IMR-90 (cell line): Measurements from ENCODE around the gene TOR1A. TPM values are rescaled to one million over a fixed set of nuclear protein-coding genes. Genes with fewer than 3 reads are reported as not detected.

Experiments used
- ATAC-seq: fragments of 200-7000 bp; cut with Tn5 transposase; 2 replicates; pipeline ENCODE4 v1.9.1; 2020; ENCODE audit warnings: low read depth, mild to moderate bottlenecking, moderate library complexity
- BruUV-seq: library from RNA; stranded (reverse); fragments of 400-500 nt; replicated peaks from 2 replicates; lab custom pipeline; 2021; lab: Mats Ljungman, UMichigan
- CTCF ChIA-PET: fragments of 300-600 bp; formaldehyde crosslinking; extraction: SDS; loops from one replicate; lab custom pipeline; 2021; ENCODE audit warnings: antibody characterized with exemption; lab: Yijun Ruan, JAX
- POLR2A ChIA-PET: fragments of 300-600 bp; sonication (Branson Sonifier 250); formaldehyde crosslinking; loops from one replicate; lab custom pipeline; 2022; ENCODE audit warnings: antibody characterized with exemption; ENCODE audit not compliant: unreplicated experiment; lab: Charles Lee
- DNase-seq: peaks from one replicate; pipeline ENCODE4 v3.0.0; 2013
- H2AFZ ChIP-seq: replicated peaks from 2 replicates; pipeline ENCODE3; 2013; ENCODE audit warnings: low read length, mild to moderate bottlenecking; ENCODE audit not compliant: poor library complexity
- H2AK5ac ChIP-seq: 2 replicates; pipeline ENCODE4 v1.6.1; 2013; ENCODE audit warnings: low read depth, low read length, inconsistent platforms
- H2AK9ac ChIP-seq: replicated peaks from 2 replicates; pipeline ENCODE3; 2013; ENCODE audit warnings: mild to moderate bottlenecking, low read depth, low read length, moderate library complexity; ENCODE audit not compliant: poor library complexity
- H2BK120ac ChIP-seq: 2 replicates; pipeline ENCODE4 v1.6.1; 2013; ENCODE audit warnings: low read depth, low read length, inconsistent platforms
- H2BK15ac ChIP-seq: 3 replicates; pipeline ENCODE4 v1.6.1; 2013; ENCODE audit warnings: low read depth, low read length, inconsistent platforms
- H2BK20ac ChIP-seq: 2 replicates; pipeline ENCODE4 v1.6.1; 2013; ENCODE audit warnings: low read depth, mild to moderate bottlenecking, inconsistent platforms, low read length, moderate library complexity
- H2BK5ac ChIP-seq: 2 replicates; pipeline ENCODE4 v1.6.1; 2013; ENCODE audit warnings: mild to moderate bottlenecking, low read depth, low read length, inconsistent platforms; ENCODE audit not compliant: poor library complexity, severe bottlenecking
- H3K14ac ChIP-seq: replicated peaks from 2 replicates; pipeline ENCODE4 v1.6.1; 2013; ENCODE audit warnings: low read depth, low read length, inconsistent platforms
- H3K18ac ChIP-seq: 2 replicates; pipeline ENCODE4 v1.6.1; 2013; ENCODE audit warnings: low read depth, low read length, control low read depth
- H3K23ac ChIP-seq: 2 replicates; pipeline ENCODE4 v1.6.1; 2013; ENCODE audit warnings: low read depth, low read length, inconsistent platforms
- H3K27ac ChIP-seq: 2 replicates; pipeline ENCODE4 v1.5.1; 2013; ENCODE audit warnings: mild to moderate bottlenecking, control low read depth, low read length; ENCODE audit not compliant: insufficient read depth
- H3K27me3 ChIP-seq: 2 replicates; pipeline ENCODE4 v1.6.1; 2013; ENCODE audit warnings: low read length; ENCODE audit not compliant: control insufficient read depth, insufficient read depth
- H3K36me3 ChIP-seq: 2 replicates; pipeline ENCODE4 v1.6.1; 2013; ENCODE audit warnings: low read length, mixed read lengths; ENCODE audit not compliant: control insufficient read depth, insufficient read depth
- H3K4ac ChIP-seq: 2 replicates; pipeline ENCODE4 v1.6.1; 2013; ENCODE audit warnings: low read depth, low read length, inconsistent platforms
- H3K4me1 ChIP-seq: 2 replicates; pipeline ENCODE4 v1.6.1; 2013; ENCODE audit warnings: low read length, mixed read lengths; ENCODE audit not compliant: control insufficient read depth, insufficient read depth
- H3K4me2 ChIP-seq: 2 replicates; pipeline ENCODE4 v1.6.1; 2013; ENCODE audit warnings: low read depth, mild to moderate bottlenecking, control low read depth, low read length, moderate library complexity
- H3K4me3 ChIP-seq: 2 replicates; pipeline ENCODE4 v1.5.1; 2013; ENCODE audit warnings: low read depth, mild to moderate bottlenecking, control low read depth, low read length, moderate library complexity; ENCODE audit not compliant: insufficient read depth
- H3K56ac ChIP-seq: 2 replicates; pipeline ENCODE4 v1.6.1; 2013; ENCODE audit warnings: low read length, inconsistent platforms; ENCODE audit not compliant: insufficient read depth; ENCODE audit errors: extremely low read depth
- H3K79me1 ChIP-seq, 2 experiments: 2 replicates each; pipeline ENCODE4 v1.6.1; 2013; ENCODE audit warnings: low read length in 2 of 2, inconsistent platforms in 1 of 2, low read depth in 1 of 2
- H3K9ac ChIP-seq: 2 replicates; pipeline ENCODE4 v1.6.1; 2013; ENCODE audit warnings: low read depth, low read length, control low read depth
- H3K9me1 ChIP-seq: 2 replicates; pipeline ENCODE4 v1.6.1; 2013; ENCODE audit warnings: low read length, inconsistent platforms; ENCODE audit not compliant: insufficient read depth
- H3K9me3 ChIP-seq: 2 replicates; pipeline ENCODE4 v1.6.1; 2013; ENCODE audit warnings: low read length; ENCODE audit not compliant: control insufficient read depth, insufficient read depth
- H4K20me1 ChIP-seq: 2 replicates; pipeline ENCODE4 v1.6.1; 2013; ENCODE audit warnings: low read length, inconsistent platforms; ENCODE audit not compliant: insufficient read depth
- H4K5ac ChIP-seq: 2 replicates; pipeline ENCODE4 v1.6.1; 2013; ENCODE audit warnings: mild to moderate bottlenecking, low read depth, low read length, control low read depth
- H4K8ac ChIP-seq, 2 experiments: 2 replicates each; pipeline ENCODE4 v1.6.1; 2013; ENCODE audit warnings: low read depth in 2 of 2, low read length in 2 of 2, control low read depth in 1 of 2, inconsistent platforms in 1 of 2
- H4K91ac ChIP-seq: 2 replicates; pipeline ENCODE4 v1.6.1; 2013; ENCODE audit warnings: low read depth, low read length, inconsistent platforms; ENCODE audit not compliant: insufficient read depth
- BHLHE40 ChIP-seq: fragments of 150-350 bp; IDR thresholded peaks from 2 replicates; pipeline ENCODE4 v1.6.1; 2016; ENCODE audit warnings: mild to moderate bottlenecking, low read depth, low read length
- CEBPB ChIP-seq: IDR thresholded peaks from 2 replicates; pipeline ENCODE4 v1.6.1; 2012; ENCODE audit warnings: low read depth, low read length, improper control_type of control experiment
- ELK1 ChIP-seq: fragments of 150-350 bp; IDR thresholded peaks from 2 replicates; pipeline ENCODE4 v1.6.1; 2016; ENCODE audit warnings: low read depth, mild to moderate bottlenecking, low read length, moderate library complexity, borderline replicate concordance
- MAFK ChIP-seq: IDR thresholded peaks from 2 replicates; pipeline ENCODE4 v1.6.1; 2012; ENCODE audit warnings: low read depth, low read length, improper control_type of control experiment
- MAZ ChIP-seq: IDR thresholded peaks from 2 replicates; pipeline ENCODE4 v1.6.1; 2012; ENCODE audit warnings: low read depth, mild to moderate bottlenecking, low read length, improper control_type of control experiment, moderate library complexity, borderline replicate concordance
- MXI1 ChIP-seq: IDR thresholded peaks from 2 replicates; pipeline ENCODE4 v1.6.1; 2012; ENCODE audit warnings: low read depth, mild to moderate bottlenecking, low read length, moderate library complexity, borderline replicate concordance
- NFE2L2 ChIP-seq: fragments of 150-350 bp; IDR thresholded peaks from 2 replicates; pipeline ENCODE4 v1.6.1; 2016; ENCODE audit warnings: low read depth, mild to moderate bottlenecking, low read length
- POLR2A ChIP-seq: IDR thresholded peaks from 2 replicates; pipeline ENCODE4 v1.6.1; 2012; ENCODE audit warnings: mild to moderate bottlenecking, low read depth, low read length
- RAD21 ChIP-seq: IDR thresholded peaks from 2 replicates; pipeline ENCODE4 v1.6.1; 2012; ENCODE audit warnings: low read length, improper control_type of control experiment
- SMC3 ChIP-seq: fragments of 150-350 bp; IDR thresholded peaks from 2 replicates; pipeline ENCODE4 v1.6.1; 2016; ENCODE audit warnings: low read depth, mild to moderate bottlenecking, antibody characterized with exemption, low read length, moderate library complexity
- WGBS, 2 experiments: methylation state at CpG; one replicate each; pipeline versions ENCODE4 v1.1.5 to v1.1.7; 2013; ENCODE audit warnings: missing lambda C conversion rate in 2 of 2; ENCODE audit not compliant: insufficient read length in 1 of 2; ENCODE audit errors: extremely low coverage in 2 of 2; 5-methylcytosine and 5-hydroxymethylcytosine counted together
- dilution Hi-C: fragments of 300-500 bp; cut with HindIII; formaldehyde crosslinking; loops from one replicate; pipeline ENCODE4 v1.14.3; 2018; ENCODE audit warnings: low sequenced_read_pairs; ENCODE audit not compliant: unreplicated experiment
- in situ Hi-C: fragments of 300-500 bp; cut with MboI; formaldehyde crosslinking; loops from 3 replicates; pipeline ENCODE4 v1.14.3; 2019; ENCODE audit warnings: low sequenced_read_pairs, inconsistent platforms, mixed read lengths
- intact Hi-C: fragments of 100-400 bp; cut with micrococcal nuclease; formaldehyde crosslinking; loops from 2 replicates; pipeline ENCODE4 v1.10.0; 2022
- polyA plus RNA-seq, 3 experiments: library from polyadenylated mRNA; depleted of rRNA; stranded (reverse); fragments of >200 nt; gene quantifications; 2 replicates each; pipeline ENCODE4 v1.2.3, GENCODE V29; 2012; ENCODE audit warnings: low replicate concordance in 1 of 3
- total RNA-seq: library from RNA; depleted of rRNA; stranded (reverse); fragments of >200 nt; gene quantifications from 2 replicates; pipeline ENCODE4 v1.2.3, GENCODE V29; 2012

TOR1A gene
- total and polyA plus RNA-seq, 2 of the 4 experiments (the other 2 are of a cell fraction) = 27.1 to 74.2 TPM

GRCh38 chr9:129851821-129852220 lies 27.9 kb upstream of the TOR1A start:
- Histone ChIP-seq H3K27me3 (no peaks in the 10 kb centered on the region), H4K91ac (no peak overlapping the region), H3K56ac (no peak overlapping the region), H2BK5ac (no peak overlapping the region), H3K27ac (no peak overlapping the region), H4K8ac (no peak overlapping the region), H3K4me3 (no peak overlapping the region), H2AFZ (no peak overlapping the region), H3K36me3 (peaks cover 35% of the 10 kb centered on the region), H3K14ac (no peak overlapping the region), H2AK9ac (no peak overlapping the region), H3K4me2 (no peak overlapping the region), H2BK20ac (no peak overlapping the region), H2AK5ac (no peak overlapping the region), H3K79me1 (0 out of 4 replicates have a peak, but pooled peaks cover 0 to 3% of the 10 kb centered on the region in 2 experiments), H3K9ac (no peak overlapping the region), H3K9me3 (no peaks in the 10 kb centered on the region), H3K9me1 (peaks cover 3% of the 10 kb centered on the region; the same call in 1 of the 2 replicates), H3K4me1 (no peaks in the 10 kb centered on the region), H3K4ac (no peak overlapping the region), H3K23ac (no peak overlapping the region), H4K20me1 (peaks cover 4% of the 10 kb centered on the region; the same call in 1 of the 2 replicates), H2BK120ac (no peak overlapping the region), H2BK15ac (no peak overlapping the region), H3K18ac (no peak overlapping the region), H4K5ac (no peak overlapping the region)
- intact Hi-C loops = no loop called here
- in situ Hi-C loops = no loop called here
- no peak for DNase-seq
- BruUV-seq = no TSS peak
- TF ChIP-seq SMC3 = no peak
- TF ChIP-seq MAFK = no peak
- no peak for TF ChIP-seq RAD21
- TF ChIP-seq BHLHE40 = no peak
- no peak for TF ChIP-seq MAZ
- no peak for TF ChIP-seq ELK1
- TF ChIP-seq POLR2A = no peak
- no peak for TF ChIP-seq NFE2L2
- no peak for TF ChIP-seq MXI1
- no peak for TF ChIP-seq CEBPB
- POLR2A ChIA-PET = no interaction called here
- dilution Hi-C loops = no loop called here
- CTCF ChIA-PET = no interaction called here
- no peak for ATAC-seq
- 64% methylated on average over 4 of the region's 5 CpGs; no CpG with 5 or more reads in 1 of the 2 experiments for WGBS, 2 experiments
